SHP77 (cell line): ENCODE results near the gene RERE.
"Not testable (repeated sequence)": the region's sequence is repeated elsewhere in the genome, so short reads cannot be mapped to it uniquely, and the experiment has no call there.

Source experiments
- DNase-seq, 2 experiments: peaks; one replicate each; lab custom pipeline; 2025; lab: John Stamatoyannopoulos, UW

RERE gene

GRCh38 chr1:8512504-8512903 is 304.9 kb downstream of the RERE start:
- DNase-seq: no peak

GRCh38 chr1:8510041-8510823 is 307.2 kb downstream of the RERE start:
- DNase-seq: no peak

DNA sequence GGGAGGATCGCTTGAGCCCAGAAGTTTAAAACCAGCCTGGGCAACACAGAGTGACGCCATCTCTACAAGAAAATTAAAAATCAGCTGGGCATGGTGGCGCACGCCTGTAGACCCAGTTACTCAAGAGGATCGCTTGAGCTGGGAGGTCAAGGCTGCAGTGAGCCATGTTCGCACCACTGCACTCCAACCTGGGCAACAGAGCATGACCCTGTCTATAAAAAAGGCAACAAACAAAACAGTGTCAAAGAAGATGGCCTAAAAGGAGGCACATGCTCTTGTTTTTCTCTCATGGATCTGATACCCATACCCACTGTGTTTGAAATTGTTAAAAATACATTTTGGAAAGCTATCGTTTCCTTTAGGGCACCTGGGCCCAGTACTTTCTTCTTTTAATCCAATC is 307.9 kb downstream of the RERE start:
- DNase-seq: no peak

DNA sequence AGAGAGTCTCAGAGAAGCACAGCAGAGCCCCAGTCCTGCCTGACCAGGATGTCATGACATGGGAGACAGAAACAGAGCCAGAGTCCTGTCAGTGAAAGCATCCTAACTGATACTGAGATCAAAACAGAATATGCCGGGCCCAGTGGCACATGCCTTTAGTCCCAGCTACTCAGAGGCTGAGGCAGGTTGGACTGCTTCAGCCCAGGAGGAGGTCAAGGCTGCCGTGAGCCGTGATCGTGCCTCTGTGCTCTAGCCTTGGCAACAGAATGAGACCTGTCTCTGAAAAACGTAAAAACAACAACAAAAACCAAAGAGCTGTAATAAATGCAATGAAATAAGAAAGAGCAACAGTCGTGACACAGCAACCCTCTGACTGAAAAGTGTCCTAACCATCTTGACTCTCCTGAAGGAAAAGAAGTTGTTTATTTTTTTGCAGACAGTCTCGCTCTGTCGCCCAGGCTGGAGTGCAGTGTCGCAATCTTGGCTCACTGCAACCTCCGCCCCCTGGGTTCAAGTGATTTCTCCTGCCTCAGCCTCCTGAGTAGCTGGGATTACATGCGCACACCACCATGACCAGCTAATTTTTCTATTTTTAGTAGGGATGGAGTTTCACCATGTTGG is 310.3 kb downstream of the RERE start:
- no peak for DNase-seq

DNA sequence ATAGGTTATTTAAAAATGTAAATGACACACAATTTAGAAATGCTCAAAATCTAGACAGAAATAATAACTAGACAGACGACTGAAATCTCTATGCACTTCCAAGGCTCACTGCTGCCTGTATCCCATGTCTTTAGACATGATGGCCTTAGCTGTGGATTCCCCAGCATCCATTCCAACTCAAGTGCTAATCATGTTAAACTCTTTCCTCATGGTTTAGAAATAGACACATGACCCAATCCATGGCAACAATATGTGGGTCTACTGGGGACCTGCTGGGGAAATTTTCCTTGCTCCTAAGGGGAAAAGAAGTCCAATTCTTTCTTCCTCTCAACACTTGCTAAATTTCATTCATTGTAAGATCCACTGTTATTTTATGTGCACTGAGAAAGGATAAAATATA is 311.0 kb downstream of the RERE start:
- DNase-seq: no peak

DNA sequence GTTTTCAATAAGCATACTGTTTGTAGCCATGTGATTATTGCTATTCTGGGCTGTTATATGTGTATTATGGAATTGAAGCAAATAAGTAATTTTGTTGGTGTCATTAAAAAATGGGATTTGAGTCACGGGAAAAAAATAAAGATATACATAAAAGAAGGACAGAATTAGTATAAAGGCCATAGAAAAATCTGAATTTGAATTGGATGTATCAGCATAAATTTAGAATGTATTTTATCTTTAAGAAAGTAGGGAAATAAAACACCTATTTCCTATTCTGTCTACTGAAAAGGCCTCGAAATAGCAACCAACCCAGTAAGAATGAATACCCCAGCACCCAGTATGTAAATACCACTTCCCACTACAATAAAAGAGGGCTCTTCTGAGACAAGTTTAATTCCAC is 313.6 kb downstream of the RERE start:
- no peak for DNase-seq

- not testable (repeated sequence) for DNase-seq
These were observed 314.5 kb downstream of the RERE start for GRCh38 chr1:8502949-8503348.

DNA sequence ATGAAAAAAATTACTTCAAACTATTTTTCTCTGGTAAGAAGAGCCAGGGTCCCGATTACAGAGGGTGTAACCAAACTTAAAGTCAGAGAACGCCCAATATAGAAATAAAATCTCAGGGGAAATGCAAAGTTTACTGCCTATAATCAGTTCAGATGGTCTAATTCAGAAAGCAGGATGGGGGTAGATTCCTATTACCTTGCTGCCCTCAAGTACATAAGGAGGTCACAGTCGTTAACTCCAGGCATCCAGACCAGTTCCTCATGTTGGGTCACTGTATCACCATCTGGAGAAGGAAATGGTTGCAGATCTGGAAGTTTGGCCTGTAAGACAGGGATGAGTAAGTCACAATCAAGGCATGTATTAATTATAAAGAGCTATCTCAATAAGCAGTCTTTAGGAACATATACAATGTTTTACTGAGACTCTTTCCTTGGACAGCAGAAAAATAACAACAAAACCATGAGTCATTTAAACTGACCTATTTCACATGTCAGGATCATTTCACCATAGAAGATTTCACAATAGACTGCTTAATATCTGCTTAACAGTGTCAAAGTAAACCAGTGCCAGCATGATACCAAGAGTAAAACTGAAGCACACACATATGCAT is 320.1 kb downstream of the RERE start:
- DNase-seq: no peak

GRCh38 chr1:8496473-8496872 is 321.0 kb downstream of the RERE start:
- no peak for DNase-seq

DNA sequence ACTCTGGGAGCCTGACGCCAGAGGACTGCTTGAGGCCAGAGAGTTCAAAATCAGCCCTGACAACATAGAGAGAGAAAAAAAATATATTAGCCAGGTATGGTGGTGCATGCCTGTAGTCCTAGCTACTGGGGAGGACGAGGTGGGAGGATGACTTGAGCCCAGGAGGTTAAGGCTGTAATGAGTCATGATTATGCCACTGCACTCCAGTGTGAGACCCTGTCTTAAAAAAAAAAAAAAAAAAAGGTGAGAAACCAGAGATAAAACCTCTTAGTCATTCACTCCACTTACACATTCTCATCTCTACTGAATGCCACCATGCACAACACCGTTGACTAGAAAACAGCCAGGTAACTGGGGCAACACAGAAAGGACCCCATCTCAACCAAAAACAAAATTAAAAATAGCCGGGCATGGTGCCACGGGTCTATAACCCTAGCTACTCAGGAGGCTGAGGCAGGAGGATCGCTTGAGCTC is 321.5 kb downstream of the RERE start:
- DNase-seq: no peak

GRCh38 chr1:8494681-8495080 is 322.8 kb downstream of the RERE start:
- DNase-seq: no peak

GRCh38 chr1:8493916-8494540 is 323.4 kb downstream of the RERE start:
- no peak for DNase-seq

GRCh38 chr1:8487249-8487648 is 330.2 kb downstream of the RERE start:
- no peak for DNase-seq

DNA sequence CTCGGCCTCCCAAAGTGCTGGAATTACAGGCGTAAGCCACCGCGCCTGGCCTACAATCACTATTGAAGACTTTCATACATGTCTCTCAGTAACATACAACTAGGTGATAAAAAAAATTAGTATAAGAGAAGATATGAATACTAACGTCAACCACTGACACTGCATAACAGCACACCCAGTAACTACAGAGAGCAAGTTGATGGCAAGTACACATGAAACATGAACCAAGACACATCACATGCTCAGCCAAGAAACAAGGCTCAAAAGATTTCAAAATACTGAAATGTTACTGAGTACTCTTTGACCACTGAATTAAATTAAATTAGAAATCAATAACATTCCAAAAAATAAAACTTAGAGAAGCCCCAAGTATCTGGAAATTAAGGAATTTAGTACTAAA is 331.4 kb downstream of the RERE start:
- no peak for DNase-seq

DNA sequence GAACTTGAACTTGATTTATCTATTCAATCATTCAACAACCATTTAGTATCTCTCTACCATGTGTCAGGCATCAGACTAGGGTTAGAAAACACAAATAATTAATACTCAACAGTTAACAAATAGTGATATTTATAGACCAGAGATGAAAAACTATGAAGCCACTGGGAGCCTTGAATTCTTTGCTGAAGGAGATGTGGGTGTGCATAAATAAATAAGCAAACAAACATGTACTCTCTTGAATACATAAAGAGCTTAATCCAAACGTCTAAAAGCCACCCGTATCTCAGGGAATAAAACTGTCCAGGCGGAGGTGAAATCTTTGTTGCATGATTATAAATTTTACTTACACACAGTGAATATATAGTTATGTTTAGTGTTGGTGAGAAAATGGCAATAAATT is 333.9 kb downstream of the RERE start:
- no peak for DNase-seq

DNA sequence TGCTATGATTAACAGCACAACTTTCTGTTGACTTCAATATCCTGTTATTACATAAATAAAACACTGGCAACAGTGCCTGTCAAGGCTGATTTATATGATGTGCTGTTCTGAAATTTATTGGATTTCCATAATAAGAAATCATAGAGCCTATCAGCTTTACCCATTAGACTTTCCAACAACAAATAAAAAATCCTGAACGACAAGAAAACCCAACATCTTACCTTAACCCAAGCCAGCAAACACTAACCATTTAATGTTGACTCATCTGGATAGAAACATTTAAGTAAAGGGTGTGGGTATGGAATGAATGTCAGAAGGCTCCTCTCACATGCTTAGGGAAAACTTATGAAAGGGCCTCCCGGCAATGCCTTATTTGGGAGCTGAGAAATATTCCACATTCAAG is 334.5 kb downstream of the RERE start:
- no peak for DNase-seq

DNA sequence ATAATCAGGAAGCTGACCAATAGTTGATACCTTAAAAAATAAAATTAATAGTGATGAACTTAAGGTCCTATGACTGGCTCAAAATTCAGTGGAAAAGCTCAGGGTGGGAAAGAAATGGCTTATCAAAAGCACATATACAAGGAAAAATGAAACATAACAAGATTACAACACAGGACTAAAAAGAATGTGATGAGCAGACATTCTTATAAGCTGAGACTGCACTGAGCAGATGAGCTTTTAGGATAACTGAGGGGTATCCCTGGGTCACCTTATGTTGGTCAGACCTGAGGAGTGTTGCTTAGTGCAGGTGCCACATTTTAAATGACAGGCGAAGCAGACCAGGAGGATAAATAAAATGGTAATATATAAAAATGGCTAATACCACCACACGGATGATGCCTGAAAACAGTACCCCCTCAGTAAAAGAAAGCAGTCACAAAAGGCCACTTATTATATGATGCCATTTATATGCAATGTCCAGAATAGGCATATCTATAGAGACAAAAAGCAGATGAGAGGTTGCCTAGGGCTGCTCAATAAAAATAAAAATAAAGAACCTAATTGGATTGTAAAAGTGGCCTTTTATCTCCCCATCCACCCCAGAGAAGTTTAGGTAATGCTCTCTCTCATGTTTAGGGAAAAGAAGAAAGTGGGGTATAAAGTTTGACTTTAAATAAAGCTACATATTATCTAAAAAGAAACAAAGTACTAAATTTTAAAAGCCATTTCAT is 335.6 kb downstream of the RERE start:
- DNase-seq: no peak

DNA sequence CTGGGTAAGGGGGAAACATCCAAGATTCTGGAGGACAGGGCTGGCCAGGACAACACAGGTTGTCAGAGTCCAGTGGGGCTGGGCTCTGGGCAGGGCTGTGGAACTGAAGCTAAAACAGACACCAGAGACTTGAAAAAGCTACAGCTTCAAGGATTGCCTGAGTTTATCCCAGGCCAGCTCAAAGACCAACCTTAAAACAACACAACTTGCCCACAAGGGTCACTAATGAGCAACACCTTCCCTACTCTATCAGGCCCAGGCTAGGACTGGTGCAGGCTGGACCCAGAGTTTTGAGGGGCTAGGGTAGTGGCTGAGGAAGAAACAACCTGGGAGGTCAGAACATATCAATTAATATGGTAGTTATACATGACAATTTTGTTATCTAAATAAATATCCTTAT is 338.9 kb downstream of the RERE start:
- DNase-seq: no peak

DNA sequence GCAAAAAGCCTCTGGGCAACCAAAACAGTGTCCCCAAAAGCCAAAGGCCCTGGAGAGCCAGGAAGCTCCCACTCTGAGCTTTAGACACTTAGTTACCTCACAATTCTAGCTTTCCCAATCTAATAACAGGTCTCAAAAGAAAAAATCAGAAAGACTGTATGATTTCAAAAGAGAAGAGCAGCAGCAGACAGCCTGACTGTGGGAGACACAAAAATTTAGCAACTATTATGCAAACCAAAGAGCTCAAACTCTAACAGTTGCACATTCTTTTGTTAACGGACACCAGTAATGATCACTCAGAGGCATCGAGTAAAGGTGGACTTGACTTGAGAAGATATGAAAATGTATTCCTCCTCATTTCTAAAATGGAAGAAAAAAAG is 339.5 kb downstream of the RERE start:
- no peak for DNase-seq

DNA sequence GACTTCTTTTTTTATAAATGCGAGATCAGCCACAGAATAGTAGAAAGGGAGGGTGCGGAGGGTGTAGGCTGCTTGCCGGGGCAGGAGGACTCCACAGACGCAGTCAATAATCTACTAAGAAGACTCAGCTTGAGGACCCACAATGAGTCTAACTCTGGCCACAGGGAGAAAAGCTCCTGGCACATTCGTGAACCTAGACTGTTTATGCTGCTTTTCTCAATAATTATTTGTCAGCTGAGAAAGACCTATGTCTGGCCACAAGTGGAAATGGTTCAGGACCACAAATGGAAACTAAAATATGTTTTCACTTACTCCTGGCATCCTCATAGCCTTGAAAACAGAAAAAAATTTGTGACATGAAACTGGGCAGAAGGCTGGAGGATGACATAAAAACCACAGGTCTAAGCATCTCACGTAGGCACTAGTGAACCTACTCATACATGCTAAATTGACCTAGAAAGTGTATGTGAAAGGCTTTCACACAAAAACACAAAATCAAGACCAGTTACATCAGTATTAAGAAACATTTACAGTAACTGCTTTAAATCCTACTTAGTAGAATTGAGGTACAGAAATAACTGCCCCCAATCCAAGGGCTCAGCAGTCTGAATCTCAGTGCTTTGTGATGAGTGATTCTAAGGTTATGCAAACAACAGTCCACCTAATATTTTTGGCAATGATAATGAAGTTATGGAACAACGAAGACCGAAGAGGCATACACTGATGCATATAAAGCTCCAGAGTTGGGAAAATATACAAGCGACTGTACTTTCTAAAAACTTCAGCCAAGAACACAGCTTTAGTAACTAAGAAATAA is 340.1 kb downstream of the RERE start:
- no peak for DNase-seq

DNA sequence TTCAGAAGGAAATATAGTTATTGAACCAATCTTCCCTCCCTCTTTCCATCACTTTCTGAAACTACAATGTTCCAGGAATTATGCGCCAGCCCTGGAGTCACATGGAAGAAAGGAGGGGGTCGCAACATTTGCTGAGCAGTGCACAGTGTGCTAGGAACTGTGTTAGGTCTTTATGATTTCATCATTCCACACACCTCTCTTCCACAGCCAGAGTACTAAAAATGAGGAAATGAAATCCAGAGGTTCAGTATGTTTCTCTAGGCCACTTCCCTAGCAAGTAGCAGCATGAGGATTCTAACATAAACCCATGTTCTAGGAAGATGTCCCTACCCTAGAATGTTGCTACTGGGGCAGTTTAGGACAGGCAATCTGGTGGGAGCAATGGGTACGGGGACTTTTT is 341.4 kb downstream of the RERE start:
- DNase-seq: no peak
